Uterus (tissue), 2 donors: ENCODE data around the gene FHOD1.

Source experiments
- CTCF ChIP-seq, 4 experiments: fragments of 200-600 bp in 2 of 4; fragments of 450-650 bp in 2 of 4; sonication (generic) in 2 of 4; IDR thresholded peaks; one replicate each; pipeline ENCODE4 v1.5.1; 2016 to 2019; ENCODE audit warnings: antibody characterized with exemption in 4 of 4, mild to moderate bottlenecking in 2 of 4, moderate library complexity in 1 of 4
- POLR2A ChIP-seq, 2 donors: fragments of 450-650 bp; IDR thresholded peaks; one replicate each; pipeline ENCODE4 v1.6.1; 2016; ENCODE audit warnings: antibody characterized with exemption in 2 of 2, mild to moderate bottlenecking in 1 of 2, moderate library complexity in 1 of 2

- no peak for TF ChIP-seq CTCF (IDR thresholded peaks at IDR 0.05)
- no peak for TF ChIP-seq POLR2A (IDR thresholded peaks at IDR 0.05)
These were observed 20.9 kb upstream of the FHOD1 start for GRCh38 chr16:67268136-67268579.
